HEK293 (cell line): Measurements from ENCODE around the gene FXYD1.

Experiments used
- CTCF ChIA-PET: fragments of 350-600 bp; formaldehyde crosslinking; extraction: SDS; loops from one replicate; lab custom pipeline; 2021; ENCODE audit warnings: antibody characterized with exemption; lab: Yijun Ruan, JAX
- POLR2A ChIA-PET: fragments of 300-600 bp; formaldehyde crosslinking; extraction: SDS; loops from one replicate; lab custom pipeline; 2020; ENCODE audit warnings: antibody characterized with exemption, inconsistent platforms; lab: Yijun Ruan, JAX
- H3K27ac ChIP-seq: fragments of 200-500 bp; sonication (Bioruptor generic); 2 replicates; pipeline ENCODE4 v1.5.1; 2014; ENCODE audit warnings: low read depth, low read length, control low read depth, inconsistent platforms; ENCODE audit errors: extremely low read depth
- H3K36me3 ChIP-seq, 2 experiments: fragments of 200-500 bp in 1 of 2; sonication (Bioruptor generic) in 1 of 2; 1 replicate in 1 of 2; 2 replicates in 1 of 2; pipeline ENCODE4 v1.5.1; 2014 to 2017; ENCODE audit warnings: inconsistent platforms in 2 of 2, low read length in 2 of 2; ENCODE audit not compliant: control insufficient read depth in 2 of 2, insufficient read depth in 1 of 2
- H3K4me1 ChIP-seq: fragments of 200-500 bp; sonication (Bioruptor generic); 2 replicates; pipeline ENCODE4 v1.5.1; 2014; ENCODE audit warnings: mild to moderate bottlenecking, low read length, inconsistent platforms; ENCODE audit not compliant: control insufficient read depth, insufficient read depth
- H3K4me3 ChIP-seq: 2 replicates; pipeline ENCODE4 v1.5.1; 2011; ENCODE audit warnings: low read depth, mild to moderate bottlenecking, control low read depth, low read length, moderate library complexity
- H3K9me3 ChIP-seq: fragments of 200-500 bp; sonication (Bioruptor generic); 2 replicates; pipeline ENCODE4 v1.5.1; 2014; ENCODE audit warnings: low read depth, low read length, inconsistent platforms; ENCODE audit not compliant: control insufficient read depth, insufficient read depth
- HOXD13 ChIP-seq: sonication (generic); formaldehyde crosslinking; IDR thresholded peaks from 2 replicates; pipeline ENCODE4 v1.8.0; 2022; ENCODE audit warnings: missing genetic modification reagents, borderline replicate concordance
- PRDM1 ChIP-seq: fragments of 450-650 bp; formaldehyde crosslinking; IDR thresholded peaks from 2 replicates; pipeline ENCODE4; 2016; ENCODE audit warnings: missing biosample characterization, missing genetic modification characterization
- REST ChIP-seq: fragments of 450-650 bp; formaldehyde crosslinking; IDR thresholded peaks from 2 replicates; pipeline ENCODE4 v1.5.1; 2016; ENCODE audit warnings: missing biosample characterization, missing genetic modification characterization
- YY1 ChIP-seq: fragments of 450-650 bp; formaldehyde crosslinking; IDR thresholded peaks from 2 replicates; pipeline ENCODE4 v1.5.1; 2018; ENCODE audit warnings: missing biosample characterization, missing genetic modification characterization
- ZBTB17 ChIP-seq: fragments of 450-650 bp; formaldehyde crosslinking; IDR thresholded peaks from 2 replicates; pipeline ENCODE4 v1.5.1; 2016; ENCODE audit warnings: missing biosample characterization, missing genetic modification characterization
- ZBTB8A ChIP-seq: fragments of 450-650 bp; formaldehyde crosslinking; IDR thresholded peaks from 2 replicates; pipeline ENCODE4 v1.5.1; 2016; ENCODE audit warnings: missing biosample characterization, missing genetic modification characterization
- ZFP41 ChIP-seq: fragments of 450-650 bp; formaldehyde crosslinking; IDR thresholded peaks from 2 replicates; pipeline ENCODE4 v1.5.1; 2016; ENCODE audit warnings: missing biosample characterization, missing genetic modification characterization, borderline replicate concordance
- ZFP69B ChIP-seq: fragments of 450-650 bp; formaldehyde crosslinking; IDR thresholded peaks from 2 replicates; pipeline ENCODE4 v1.5.1; 2016; ENCODE audit warnings: missing biosample characterization, missing genetic modification characterization
- ZIC2 ChIP-seq: fragments of 450-650 bp; formaldehyde crosslinking; IDR thresholded peaks from 2 replicates; pipeline ENCODE4 v1.5.1; 2016; ENCODE audit warnings: missing biosample characterization, missing genetic modification characterization
- ZNF112 ChIP-seq: fragments of 450-650 bp; formaldehyde crosslinking; IDR thresholded peaks from 2 replicates; pipeline ENCODE4 v1.5.0; 2017; ENCODE audit warnings: missing biosample characterization, missing genetic modification characterization
- ZNF114 ChIP-seq: fragments of 450-650 bp; formaldehyde crosslinking; IDR thresholded peaks from 2 replicates; pipeline ENCODE4 v1.5.0; 2017; ENCODE audit warnings: missing biosample characterization, missing genetic modification characterization
- ZNF274 ChIP-seq, 2 experiments: fragments of 200-500 bp in 1 of 2; fragments of 450-650 bp in 1 of 2; sonication (Bioruptor generic) in 1 of 2; formaldehyde crosslinking in 1 of 2; IDR thresholded peaks; 2 replicates each; pipeline versions ENCODE4 v1.5.1 to v1.6.1; 2014 to 2016; ENCODE audit warnings: borderline replicate concordance in 1 of 2, inconsistent platforms in 1 of 2, low read length in 1 of 2, missing biosample characterization in 1 of 2, missing genetic modification characterization in 1 of 2
- ZNF311 ChIP-seq: fragments of 450-650 bp; formaldehyde crosslinking; IDR thresholded peaks from 2 replicates; pipeline ENCODE4 v1.5.1; 2017; ENCODE audit warnings: missing biosample characterization, missing genetic modification characterization, borderline replicate concordance
- ZNF366 ChIP-seq: fragments of 450-650 bp; formaldehyde crosslinking; conservative IDR thresholded peaks from 2 replicates; pipeline ENCODE4 v1.5.1; 2016; ENCODE audit warnings: missing biosample characterization, missing genetic modification characterization
- ZNF473 ChIP-seq: fragments of 450-650 bp; formaldehyde crosslinking; IDR thresholded peaks from 2 replicates; pipeline ENCODE4 v1.5.1; 2017; ENCODE audit warnings: missing biosample characterization, missing genetic modification characterization
- ZNF501 ChIP-seq: fragments of 450-650 bp; formaldehyde crosslinking; IDR thresholded peaks from 2 replicates; pipeline ENCODE4 v1.5.1; 2016; ENCODE audit warnings: missing biosample characterization, missing genetic modification characterization
- ZNF510 ChIP-seq: fragments of 450-650 bp; formaldehyde crosslinking; IDR thresholded peaks from 2 replicates; pipeline ENCODE4 v1.5.1; 2018; ENCODE audit warnings: mild to moderate bottlenecking, missing genetic modification characterization, missing biosample characterization; ENCODE audit not compliant: insufficient replicate concordance
- ZNF514 ChIP-seq: fragments of 450-650 bp; formaldehyde crosslinking; IDR thresholded peaks from 2 replicates; pipeline ENCODE4 v1.5.1; 2016; ENCODE audit warnings: missing biosample characterization, missing genetic modification characterization
- ZNF521 ChIP-seq: fragments of 450-650 bp; formaldehyde crosslinking; IDR thresholded peaks from 2 replicates; pipeline ENCODE4 v1.5.1; 2017; ENCODE audit warnings: missing biosample characterization, mild to moderate bottlenecking, missing genetic modification characterization
- ZNF555 ChIP-seq: fragments of 450-650 bp; formaldehyde crosslinking; conservative IDR thresholded peaks from 2 replicates; pipeline ENCODE4 v1.5.1; 2017; ENCODE audit warnings: missing biosample characterization, mild to moderate bottlenecking, missing genetic modification characterization, inconsistent platforms
- ZNF580 ChIP-seq: fragments of 450-650 bp; formaldehyde crosslinking; IDR thresholded peaks from 2 replicates; pipeline ENCODE4 v1.5.1; 2016; ENCODE audit warnings: missing biosample characterization, missing genetic modification characterization
- ZNF701 ChIP-seq: fragments of 450-650 bp; formaldehyde crosslinking; IDR thresholded peaks from 2 replicates; pipeline ENCODE4 v1.5.1; 2016; ENCODE audit warnings: missing biosample characterization, missing genetic modification characterization
- ZSCAN18 ChIP-seq: fragments of 450-650 bp; formaldehyde crosslinking; IDR thresholded peaks from 2 replicates; pipeline ENCODE4 v1.5.1; 2016; ENCODE audit warnings: missing biosample characterization, missing genetic modification characterization
- ZSCAN5A ChIP-seq: fragments of 450-650 bp; formaldehyde crosslinking; IDR thresholded peaks from 2 replicates; pipeline ENCODE4 v1.5.1; 2016; ENCODE audit warnings: missing biosample characterization, missing genetic modification characterization

FXYD1 gene

GRCh38 chr19:35093941-35094647 lies 44.5 kb upstream of the FXYD1 start (continued):
- TF ChIP-seq ZSCAN18 (tag by site-specific recombination) = 0 out of 2 replicates have a peak, but pooled peaks have one; percentile 32
- TF ChIP-seq ZBTB8A (tag by site-specific recombination) = no peak
- no peak for TF ChIP-seq ZSCAN5A (tag by site-specific recombination)
- no peak for TF ChIP-seq ZNF274 (IDR thresholded peaks at IDR 0.05; ENCODE audit: low read length)
- TF ChIP-seq ZNF274 (tag by site-specific recombination; IDR thresholded peaks at IDR 0.05; ENCODE audit: borderline replicate concordance) = no peak
- peak; percentile 100 for TF ChIP-seq ZBTB17 (tag by site-specific recombination)
- no peak for TF ChIP-seq ZNF473 (tag by site-specific recombination)
- no peak for TF ChIP-seq ZFP69B (tag by site-specific recombination)
- no peak for TF ChIP-seq YY1
- TF ChIP-seq, all 188 proteins: peak for 4

- peaks cover 7% of the 10 kb centered on the region for H3K4me1 ChIP-seq
- no peak for TF ChIP-seq ZFP41 (tag by site-specific recombination)
- no peak for TF ChIP-seq HOXD13 (CRISPR knock-in tag)
- no peak for TF ChIP-seq ZNF701 (tag by site-specific recombination)
- H3K9me3 ChIP-seq = no peaks in the 10 kb centered on the region
- H3K4me3 ChIP-seq = no peak overlapping the region
- ChIA-PET CTCF (interaction anchor here (1.4 to 1.7 kb wide), 2 partner anchors 20 to 39 kb away, joined by 5 to 7 read pairs; no protein-coding TSS in a partner anchor), POLR2A (interaction anchor here (0.7 kb wide), 1 partner anchor 300 kb away, joined by 3 read pairs; no protein-coding TSS in a partner anchor)
- H3K27ac ChIP-seq = no peak overlapping the region
- no peaks in the 10 kb centered on the region; a peak in 1 of 3 replicates for H3K36me3 ChIP-seq
Measured at GRCh38 chr19:35094656-35095055, 44.0 kb upstream of the FXYD1 start.

GRCh38 chr19:35095667-35096368 lies 42.8 kb upstream of the FXYD1 start:
- CTCF ChIA-PET = interaction anchor here (1.2 to 3.5 kb wide), 4 partner anchors 19 to 82 kb away, joined by 3 to 25 read pairs (median 6); partner anchors contain the start of gene FXYD3
- no peaks in the 10 kb centered on the region; a peak in 1 of 3 replicates for H3K36me3 ChIP-seq
- no peaks in the 10 kb centered on the region for H3K9me3 ChIP-seq
- H3K27ac ChIP-seq = no peak overlapping the region
- H3K4me3 ChIP-seq = no peak overlapping the region
- H3K4me1 ChIP-seq = peaks cover 1% of the 10 kb centered on the region; the same call in 1 of the 2 replicates
- POLR2A ChIA-PET = interaction anchor here (0.7 to 1.1 kb wide), 2 partner anchors 29 to 301 kb away, joined by 3 to 5 read pairs; no protein-coding TSS in a partner anchor
- TF ChIP-seq ZNF366 (tag by site-specific recombination) (peak; percentile 100), PRDM1 (tag by site-specific recombination) (peak; percentile 100), ZNF501 (tag by site-specific recombination) (no peak), ZNF514 (tag by site-specific recombination) (0 out of 2 replicates have a peak, but pooled peaks have one; percentile 59), ZNF555 (no peak), ZNF580 (tag by site-specific recombination) (no peak), ZNF311 (tag by site-specific recombination) (0 out of 2 replicates have a peak, but pooled peaks have one; percentile 32), ZNF510 (tag by site-specific recombination) (no peak), ZIC2 (tag by site-specific recombination) (0 out of 2 replicates have a peak, but pooled peaks have one; percentile 9), ZNF112 (no peak), ZBTB17 (tag by site-specific recombination) (peak; percentile 35; the same call in 1 of the 2 replicates), ZNF114 (tag by site-specific recombination) (peak; percentile 95; the same call in 1 of the 2 replicates), REST (no peak), ZNF521 (tag by site-specific recombination) (peak; percentile 93; the same call in 1 of the 2 replicates)
